Measurements from ENCODE around the gene CP. TPM values are rescaled to one million over a fixed set of nuclear protein-coding genes. Genes with fewer than 3 reads are reported as not detected.

Gene CP
- total and polyA plus RNA-seq, 9 of the 15 experiments (the other 6 are each of a cell fraction or from before 2014, with no cell fraction given): 0.30 to 0.75 TPM; not detected in 7

- TF ChIP-seq YBX1 (IDR thresholded peaks at IDR 0.05) (no peak), SMAD4 (CRISPR knock-in tag; conservative IDR thresholded peaks at IDR 0.05) (peak; percentile 82), XRCC4 (IDR thresholded peaks at IDR 0.05; ENCODE audit: extremely low read depth, insufficient read depth, insufficient read length) (no peak), HDAC6 (IDR thresholded peaks at IDR 0.05; ENCODE audit: low read depth, low read length) (no peak), NCOA1 (IDR thresholded peaks at IDR 0.05; ENCODE audit: low read depth) (no peak), MCM5 (IDR thresholded peaks at IDR 0.05; ENCODE audit: low read depth) (no peak), ZNF639 (CRISPR knock-in tag; conservative IDR thresholded peaks at IDR 0.05 in 1 of 2, IDR thresholded peaks at IDR 0.05 in 1 of 2) (no peak), ESRRA (IDR thresholded peaks at IDR 0.05; ENCODE audit: borderline replicate concordance, low read depth) (peak; percentile 54; the same call in 1 of the 2 replicates), SNAPC5 (CRISPR knock-in tag; IDR thresholded peaks at IDR 0.05) (no peak), ZBTB9 (CRISPR knock-in tag; IDR thresholded peaks at IDR 0.05) (no peak), EP300 (IDR thresholded peaks at IDR 0.05; ENCODE audit: low read length) (no peak), MEIS2 (IDR thresholded peaks at IDR 0.05; ENCODE audit: partially characterized antibody) (no peak), SNIP1 (IDR thresholded peaks at IDR 0.05; ENCODE audit: low read depth) (no peak), ATF2 (CRISPR knock-in tag; IDR thresholded peaks at IDR 0.05) (no peak), BCLAF1 (IDR thresholded peaks at IDR 0.05; ENCODE audit: borderline replicate concordance in 1 of 2, control insufficient read depth in 1 of 2, low read depth in 2 of 2, low read length in 1 of 2) (no peak), MECOM (CRISPR knock-in tag; IDR thresholded peaks at IDR 0.05) (no peak), ZNF133 (CRISPR knock-in tag; IDR thresholded peaks at IDR 0.05) (no peak), TEAD2 (tag; IDR thresholded peaks at IDR 0.05) (no peak), ZNF23 (CRISPR knock-in tag; IDR thresholded peaks at IDR 0.05) (no peak), SIN3A (IDR thresholded peaks at IDR 0.05; ENCODE audit: borderline replicate concordance in 2 of 2, control insufficient read depth in 1 of 2, low read depth in 2 of 2, low read length in 2 of 2) (peak; percentile 89 to 90; a peak in 3 of 4 replicates)
These were observed 92.1 kb downstream of the CP start, which contains the start of gene HPS3 (continued) for GRCh38 chr3:149129326-149130205.
